MM.1S (cell line): Measurements from ENCODE around the gene CD300E.

Experiments used
- CTCF ChIP-seq: fragments of 300-600 bp; sonication (generic); IDR thresholded peaks from 2 replicates; pipeline ENCODE4 v1.5.1; 2016; ENCODE audit warnings: antibody characterized with exemption, low read length, mixed read lengths
- EZH2 ChIP-seq: fragments of 300-600 bp; sonication (generic); optimal IDR thresholded peaks from 2 replicates; pipeline ENCODE3; 2017; ENCODE audit warnings: low read depth, mild to moderate bottlenecking, antibody characterized with exemption, low read length, mixed read lengths

DNA sequence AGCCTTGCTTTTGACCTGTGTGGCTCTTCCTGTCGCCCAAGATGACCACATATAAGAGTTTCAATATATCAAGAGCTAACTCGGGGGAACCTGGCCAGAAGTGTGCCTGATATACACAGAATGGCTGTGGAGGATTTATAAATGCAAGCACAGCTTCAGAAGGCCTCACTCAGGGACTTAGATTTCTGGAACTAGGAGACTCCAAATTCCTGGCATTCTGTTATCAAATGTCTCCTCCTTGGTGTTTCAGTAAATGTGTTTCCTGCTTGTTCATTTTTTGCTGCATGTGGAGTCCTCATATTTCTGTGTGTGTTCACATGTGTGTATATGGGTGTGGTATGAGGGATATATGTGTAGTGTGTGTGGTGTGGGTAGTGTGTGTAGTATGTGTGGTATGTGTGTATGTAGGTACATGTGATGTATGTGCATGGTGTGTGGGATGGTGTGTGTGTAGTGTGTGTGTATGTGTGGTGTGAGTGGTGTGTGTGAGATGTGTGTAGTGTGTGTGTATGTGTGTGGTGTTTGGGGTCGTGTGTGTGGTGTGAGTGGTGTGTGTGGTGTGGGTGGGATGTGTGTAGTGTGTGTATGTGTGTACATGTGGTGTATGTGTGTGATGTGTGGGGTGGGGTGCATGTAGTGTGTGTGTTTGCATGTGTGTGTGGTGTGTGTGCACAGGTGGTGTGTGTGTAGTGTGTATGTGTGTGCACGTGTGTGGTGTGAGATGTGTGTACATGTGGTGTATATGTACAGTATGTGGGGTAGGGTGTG, 55.2 kb downstream of the CD300E start:
- no peak for TF ChIP-seq EZH2
- TF ChIP-seq CTCF: no peak
